Measurements from ENCODE around the gene KCNH2.

The KCNH2 gene

DNA sequence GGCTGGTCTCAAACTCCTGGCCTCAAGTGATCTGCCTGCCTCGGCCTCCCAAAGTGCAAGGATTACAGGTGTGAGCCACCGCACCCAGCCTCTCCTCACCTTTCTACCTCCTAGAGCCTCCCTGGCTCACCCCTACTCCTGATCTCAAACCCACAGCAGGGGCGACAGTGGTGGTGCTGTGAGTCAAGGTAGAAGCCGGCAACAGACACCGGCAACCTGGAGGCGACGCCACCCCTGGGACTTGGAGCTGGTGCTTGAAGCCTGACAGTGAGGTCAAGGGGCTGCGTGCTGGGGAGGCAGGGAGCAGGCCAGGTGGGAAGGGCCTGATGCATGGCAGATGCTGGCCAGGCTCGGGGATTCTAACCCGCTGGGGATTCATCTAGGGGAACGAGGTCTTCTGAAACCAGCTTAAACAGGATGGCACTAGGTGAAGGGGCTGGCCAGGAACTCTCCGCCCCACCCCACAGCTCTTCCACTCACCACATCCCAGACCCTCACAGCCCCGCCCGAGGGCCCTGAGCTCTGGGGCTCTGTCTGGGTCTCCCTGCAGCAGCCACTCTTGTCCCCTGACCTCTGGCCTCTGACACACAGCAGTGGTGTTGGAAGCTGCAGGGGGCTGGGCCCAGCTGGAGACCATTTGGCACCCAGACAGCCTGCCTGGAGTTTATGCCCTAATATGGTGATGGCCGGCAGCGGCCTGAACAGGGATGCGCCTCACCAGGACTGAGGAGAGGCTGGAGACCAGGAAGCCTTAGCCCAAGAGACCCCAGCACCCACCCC is 16.4 kb downstream of the KCNH2 start:
- no peak for DNase-seq (ENCODE audit: extremely low read depth, low read depth)
- TF ChIP-seq, protein P1, sequence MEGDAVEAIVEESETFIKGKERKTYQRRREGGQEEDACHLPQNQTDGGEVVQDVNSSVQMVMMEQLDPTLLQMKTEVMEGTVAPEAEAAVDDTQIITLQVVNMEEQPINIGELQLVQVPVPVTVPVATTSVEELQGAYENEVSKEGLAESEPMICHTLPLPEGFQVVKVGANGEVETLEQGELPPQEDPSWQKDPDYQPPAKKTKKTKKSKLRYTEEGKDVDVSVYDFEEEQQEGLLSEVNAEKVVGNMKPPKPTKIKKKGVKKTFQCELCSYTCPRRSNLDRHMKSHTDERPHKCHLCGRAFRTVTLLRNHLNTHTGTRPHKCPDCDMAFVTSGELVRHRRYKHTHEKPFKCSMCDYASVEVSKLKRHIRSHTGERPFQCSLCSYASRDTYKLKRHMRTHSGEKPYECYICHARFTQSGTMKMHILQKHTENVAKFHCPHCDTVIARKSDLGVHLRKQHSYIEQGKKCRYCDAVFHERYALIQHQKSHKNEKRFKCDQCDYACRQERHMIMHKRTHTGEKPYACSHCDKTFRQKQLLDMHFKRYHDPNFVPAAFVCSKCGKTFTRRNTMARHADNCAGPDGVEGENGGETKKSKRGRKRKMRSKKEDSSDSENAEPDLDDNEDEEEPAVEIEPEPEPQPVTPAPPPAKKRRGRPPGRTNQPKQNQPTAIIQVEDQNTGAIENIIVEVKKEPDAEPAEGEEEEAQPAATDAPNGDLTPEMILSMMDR (IDR thresholded peaks at IDR 0.05; ENCODE audit: low read depth, low read length), result no peak

DNA sequence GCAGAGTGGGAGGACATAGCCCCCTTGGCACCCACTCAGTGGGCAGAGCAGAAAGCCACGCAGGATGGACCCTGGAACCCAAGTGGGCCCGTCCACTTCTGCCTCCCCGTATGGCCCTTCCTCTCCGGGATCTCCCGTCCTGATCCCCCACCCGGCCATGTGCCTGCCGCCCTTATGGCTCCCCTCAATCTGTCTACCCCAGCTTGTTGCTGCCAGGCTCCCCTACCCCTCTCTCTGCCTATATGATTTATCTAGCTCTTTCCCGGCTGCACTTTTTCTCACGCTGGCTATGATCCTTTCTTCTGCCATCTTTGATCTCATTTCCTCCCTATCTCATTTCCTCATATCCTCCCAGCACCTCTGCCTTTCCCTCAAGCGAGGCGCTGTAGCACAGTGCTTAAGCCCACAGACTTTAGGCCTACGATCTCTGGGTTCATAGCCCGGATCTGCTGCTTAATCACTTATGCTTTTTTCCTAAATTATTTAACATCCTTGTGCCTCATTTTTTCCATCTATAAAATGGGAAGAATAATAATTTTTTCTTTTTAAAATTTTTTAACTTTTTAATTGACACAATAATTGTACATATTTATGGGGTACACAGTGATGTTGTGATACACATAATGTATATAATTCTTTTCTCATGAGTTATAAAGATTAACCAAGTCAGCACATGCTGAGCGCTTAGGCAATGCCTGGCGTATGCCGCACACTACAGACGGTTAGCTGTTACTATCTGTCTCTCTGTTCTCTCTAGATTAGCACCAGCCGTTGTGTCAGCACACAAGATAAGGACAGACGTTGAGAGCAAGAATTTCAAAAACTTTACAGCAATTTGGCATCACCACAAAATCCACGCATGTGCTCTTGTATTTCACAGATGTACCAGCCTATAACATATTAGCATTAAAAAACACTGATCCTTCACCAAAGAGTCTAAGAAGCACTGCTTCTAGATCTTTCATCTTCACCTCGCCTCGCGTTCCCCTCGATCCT is 18.1 kb downstream of the KCNH2 start:
- no peak for DNase-seq (ENCODE audit: extremely low read depth, low read depth)
- TF ChIP-seq, protein P1 (IDR thresholded peaks at IDR 0.05; ENCODE audit: low read depth, low read length), result no peak

DNA sequence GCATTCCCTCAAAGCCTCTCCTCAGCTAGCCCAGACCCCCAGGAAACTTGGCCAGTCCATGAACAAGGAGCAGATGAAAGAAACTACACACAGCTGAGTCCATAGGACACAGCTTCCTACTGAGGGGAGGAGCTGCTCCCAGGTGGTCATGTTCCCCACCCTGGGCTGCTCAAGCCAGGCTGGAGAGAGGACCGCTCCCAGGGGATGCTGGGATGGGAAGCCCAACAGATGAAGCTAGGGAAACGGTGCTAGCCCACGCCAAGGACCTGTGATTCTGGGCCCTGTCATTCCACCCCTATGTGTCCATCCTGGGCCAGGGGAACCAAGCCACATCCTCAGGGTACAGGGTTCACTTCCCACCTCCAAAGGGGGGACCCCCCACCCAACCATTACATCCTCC is 19.0 kb downstream of the KCNH2 start:
- TF ChIP-seq, protein P1 (IDR thresholded peaks at IDR 0.05; ENCODE audit: low read depth, low read length), result no peak
- DNase-seq (ENCODE audit: extremely low read depth, low read depth), result no peak

DNA sequence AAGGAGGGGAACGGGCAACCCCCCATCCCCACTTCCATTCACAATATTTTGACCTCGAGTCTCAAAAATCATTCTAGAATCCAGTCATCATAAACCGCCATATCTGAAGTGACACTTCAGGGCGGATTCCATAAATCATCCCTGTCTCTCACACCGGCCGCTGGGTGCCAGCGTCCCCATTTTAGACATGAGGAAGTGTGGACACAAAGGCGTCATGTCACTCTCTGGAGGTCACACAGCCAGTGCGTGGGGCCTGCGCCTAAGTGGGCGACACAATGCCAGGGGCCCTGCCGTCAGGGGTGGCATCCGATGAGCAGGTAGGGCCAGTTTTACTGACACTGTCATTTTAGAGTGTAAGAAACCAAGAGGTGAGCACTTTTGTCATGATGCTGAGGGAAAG is 19.5 kb downstream of the KCNH2 start:
- no peak for DNase-seq (ENCODE audit: extremely low read depth, low read depth)
- TF ChIP-seq, protein P1 (IDR thresholded peaks at IDR 0.05; ENCODE audit: low read depth, low read length), result no peak

DNA sequence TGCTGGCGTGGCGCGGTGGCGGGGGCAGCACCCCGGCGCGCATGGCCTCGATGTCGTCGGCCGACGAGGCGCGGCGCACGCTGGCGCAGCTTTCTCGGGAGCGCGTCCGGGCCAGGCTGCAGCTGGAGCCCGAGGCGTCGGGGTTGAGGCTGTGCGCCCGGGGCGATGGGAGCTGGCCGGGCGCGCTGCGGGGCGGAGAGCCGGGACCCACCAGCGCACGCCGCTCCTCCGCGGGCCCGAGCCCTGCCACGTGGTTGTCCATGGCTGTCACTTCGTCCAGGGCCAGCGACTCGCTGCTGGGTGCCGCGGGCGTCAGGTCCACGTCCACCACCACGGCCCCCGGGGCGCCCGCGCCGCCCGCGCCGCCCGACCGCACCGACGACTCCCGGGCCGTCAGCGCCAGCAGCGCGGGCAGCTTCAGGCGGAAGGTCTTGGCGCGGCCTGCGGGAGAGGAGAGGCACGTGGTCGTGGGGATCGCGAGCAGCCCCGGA is 20.0 kb downstream of the KCNH2 start:
- no peak for DNase-seq (ENCODE audit: extremely low read depth, low read depth)
- TF ChIP-seq, protein P1 (IDR thresholded peaks at IDR 0.05; ENCODE audit: low read depth, low read length), result no peak

DNA sequence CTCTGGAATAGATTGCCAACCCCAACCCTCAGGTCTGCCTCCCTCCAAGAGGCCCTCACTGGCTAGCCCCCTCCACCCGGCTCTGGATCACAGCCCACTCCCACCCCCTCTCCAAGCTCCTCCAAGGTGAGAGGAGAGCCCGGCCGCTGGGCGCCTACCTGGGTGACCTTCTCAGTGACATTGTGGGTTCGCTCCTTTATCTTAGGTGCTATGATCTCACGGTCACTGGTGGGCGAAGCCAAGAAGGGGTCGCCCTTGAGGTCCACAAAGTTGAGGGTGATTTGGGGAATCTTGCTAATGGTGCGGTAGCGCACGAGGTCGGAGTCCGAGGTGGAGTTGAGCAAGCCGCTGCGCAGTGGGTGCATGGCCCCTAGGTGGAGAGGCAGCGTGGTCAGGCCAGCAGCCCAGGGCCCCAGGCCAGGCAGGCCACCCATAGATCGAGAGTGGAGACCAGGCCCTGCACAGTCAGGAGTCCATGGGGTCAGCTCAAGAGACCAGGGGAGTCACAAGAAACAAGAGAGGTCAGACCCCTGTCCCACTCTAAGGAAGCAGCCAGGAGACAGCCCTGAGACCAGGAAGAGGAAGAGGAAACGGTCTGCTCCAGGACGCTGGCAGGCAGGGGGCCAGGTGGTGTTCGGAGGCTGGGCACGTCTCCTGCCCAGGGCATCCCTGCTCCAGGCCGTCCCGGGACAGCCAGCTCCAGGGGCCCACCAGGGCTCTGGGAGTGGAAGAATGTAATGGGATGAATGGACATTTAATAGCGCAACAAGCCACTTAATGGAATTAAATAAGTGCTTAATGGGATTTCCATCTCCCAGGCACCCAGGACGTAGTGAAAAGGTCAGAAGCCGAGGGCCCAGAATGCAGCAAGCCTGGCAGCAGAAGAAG is 20.7 kb downstream of the KCNH2 start:
- TF ChIP-seq, protein P1 (IDR thresholded peaks at IDR 0.05; ENCODE audit: low read depth, low read length), result no peak
- DNase-seq (ENCODE audit: extremely low read depth, low read depth), result no peak

Measured in AG09319 (cell line).